Endothelial cell of umbilical vein (primary cell): Measurements from ENCODE around the gene AOC1. TPM values are rescaled to one million over a fixed set of nuclear protein-coding genes. Genes with fewer than 3 reads are reported as not detected.
A peak's percentile ranks its signal among the peaks of the same experiment; 100 is the strongest.

Source experiments
- BruUV-seq: library from RNA; stranded (reverse); fragments of 400-500 nt; replicated peaks from 2 replicates; lab custom pipeline; 2021; lab: Mats Ljungman, UMichigan
- CTCF ChIA-PET: fragments of 300-600, 350-600 bp; sonication (Branson Sonifier 250); formaldehyde crosslinking; loops from one replicate; lab custom pipeline; 2021; ENCODE audit warnings: antibody characterized with exemption, inconsistent platforms; lab: Charles Lee
- POLR2A ChIA-PET: fragments of 300-600, 350-600 bp; sonication (Branson Sonifier 250); formaldehyde crosslinking; loops from one replicate; lab custom pipeline; 2021; ENCODE audit warnings: antibody characterized with exemption, inconsistent platforms; lab: Charles Lee
- DNase-seq: peaks from one replicate; pipeline ENCODE4 v3.0.0-alpha.2; 2011; ENCODE audit warnings: low read depth, low spot score
- FAIRE-seq: peaks from 2 replicates; lab custom pipeline; 2011; peaks lifted over from hg19 to GRCh38; lab: Jason Lieb, UNC
- H2AFZ ChIP-seq: 2 replicates; pipeline ENCODE4 v1.6.0; 2012; ENCODE audit warnings: low read depth, low read length, control low read depth, inconsistent platforms
- H3K27ac ChIP-seq: 2 replicates; pipeline ENCODE4 v1.5.1; 2011; ENCODE audit warnings: low read depth, mild to moderate bottlenecking, control low read depth, low read length, moderate library complexity; ENCODE audit not compliant: insufficient read depth
- H3K27me3 ChIP-seq, 2 experiments: 2 replicates each; pipeline versions ENCODE4 v1.6.0 to v1.6.1; 2011; ENCODE audit warnings: low read length in 2 of 2, mixed read lengths in 1 of 2; ENCODE audit not compliant: control insufficient read depth in 2 of 2, insufficient read depth in 2 of 2
- H3K36me3 ChIP-seq, 2 experiments: 2 replicates in 1 of 2; 3 replicates in 1 of 2; pipeline ENCODE4 v1.5.1; 2011; ENCODE audit warnings: low read length in 2 of 2, mild to moderate bottlenecking in 1 of 2, moderate library complexity in 1 of 2; ENCODE audit not compliant: control insufficient read depth in 2 of 2, insufficient read depth in 2 of 2; ENCODE audit errors: extremely low read depth in 1 of 2
- H3K4me1 ChIP-seq: 3 replicates; pipeline ENCODE4 v1.5.1; 2011; ENCODE audit warnings: mild to moderate bottlenecking, low read length; ENCODE audit not compliant: control insufficient read depth, insufficient read depth; ENCODE audit errors: extremely low read depth
- H3K4me2 ChIP-seq: 2 replicates; pipeline ENCODE4 v1.6.1; 2011; ENCODE audit warnings: low read length, control low read depth, mixed read lengths; ENCODE audit not compliant: insufficient read depth
- H3K4me3 ChIP-seq, 3 experiments: fragments of 200-600 bp in 1 of 3; sonication (generic), shearing (Covaris generic) in 1 of 3; replicated peaks in 1 of 3; 2 replicates each; pipeline ENCODE4 v1.5.1; 2011 to 2016; ENCODE audit warnings: control low read depth in 3 of 3, low read length in 3 of 3, mild to moderate bottlenecking in 2 of 3, inconsistent platforms in 1 of 3, low read depth in 1 of 3, moderate library complexity in 1 of 3; ENCODE audit not compliant: insufficient read depth in 1 of 3
- H3K79me2 ChIP-seq: 2 replicates; pipeline ENCODE4 v1.6.0; 2012; ENCODE audit warnings: low read length, inconsistent platforms; ENCODE audit not compliant: control insufficient read depth, insufficient read depth
- H3K9ac ChIP-seq: replicated peaks from 2 replicates; pipeline ENCODE3; 2011; ENCODE audit warnings: low read length, control low read depth; ENCODE audit not compliant: insufficient read depth; ENCODE audit errors: extremely low read depth
- H3K9me1 ChIP-seq: replicated peaks from 3 replicates; pipeline ENCODE4 v1.6.0; 2011; ENCODE audit warnings: mild to moderate bottlenecking, low read length; ENCODE audit not compliant: control insufficient read depth, insufficient read depth; ENCODE audit errors: extremely low read depth
- H3K9me3 ChIP-seq: replicated peaks from 2 replicates; pipeline ENCODE4 v1.5.1; 2012; ENCODE audit warnings: low read length, inconsistent platforms; ENCODE audit not compliant: control insufficient read depth, insufficient read depth
- H4K20me1 ChIP-seq: replicated peaks from 2 replicates; pipeline ENCODE3; 2011; ENCODE audit warnings: mild to moderate bottlenecking, low read length; ENCODE audit not compliant: control insufficient read depth, insufficient read depth; ENCODE audit errors: extremely low read depth
- EZH2 ChIP-seq: IDR thresholded peaks from 2 replicates; pipeline ENCODE4 v1.6.1; 2012; ENCODE audit warnings: borderline replicate concordance, low read depth, mild to moderate bottlenecking, moderate library complexity, low read length, inconsistent platforms; ENCODE audit not compliant: severe bottlenecking
- FOS ChIP-seq: IDR thresholded peaks from 2 replicates; pipeline ENCODE4 v1.6.1; 2011; ENCODE audit warnings: mild to moderate bottlenecking, low read length, moderate library complexity, borderline replicate concordance; ENCODE audit not compliant: insufficient read depth
- GATA2 ChIP-seq: IDR thresholded peaks from 2 replicates; pipeline ENCODE4 v1.7.0; 2011; ENCODE audit warnings: low read depth, mild to moderate bottlenecking, moderate library complexity, mixed read lengths, low read length; ENCODE audit not compliant: insufficient read length, insufficient read depth
- JUN ChIP-seq: IDR thresholded peaks from 2 replicates; pipeline ENCODE4 v1.6.1; 2011; ENCODE audit warnings: borderline replicate concordance, low read depth; ENCODE audit not compliant: insufficient read length, insufficient read depth
- MYC ChIP-seq: IDR thresholded peaks from one replicate; pipeline ENCODE4 v1.6.1; 2011; ENCODE audit warnings: mild to moderate bottlenecking, low read depth, low read length
- POLR2A ChIP-seq: IDR thresholded peaks from 2 replicates; pipeline ENCODE4 v1.6.1; 2012; ENCODE audit warnings: low read depth, mild to moderate bottlenecking, control low read depth, low read length
- POLR2AphosphoS5 ChIP-seq: IDR thresholded peaks from 2 replicates; pipeline ENCODE4 v1.6.1; 2012; ENCODE audit warnings: low read depth, mild to moderate bottlenecking, control low read depth, low read length, moderate library complexity; ENCODE audit not compliant: insufficient read depth
- dilution Hi-C: fragments of 300-500 bp; cut with MboI; formaldehyde crosslinking; loops from one replicate; pipeline ENCODE4 v1.15.0; 2019; ENCODE audit warnings: low sequenced_read_pairs; ENCODE audit not compliant: extremely low pct_ligation_motif_present
- intact Hi-C: fragments of 100-400 bp; cut with micrococcal nuclease; formaldehyde crosslinking; loops from one replicate; pipeline ENCODE4 v1.10.0; 2022
- polyA plus RNA-seq, 4 experiments: library from polyadenylated mRNA; depleted of rRNA in 3 of 4; stranded (reverse) in 3 of 4; unstranded in 1 of 4; fragments of >200 nt; gene quantifications; 2 replicates each; pipeline versions ENCODE4 v1.2.1 to v1.2.3, GENCODE V29; 2011 to 2012; ENCODE audit warnings: missing spikeins in 1 of 4
- total RNA-seq: library from RNA; stranded (reverse); gene quantifications from 2 replicates; pipeline ENCODE4 v1.2.3, GENCODE V29; 2021
- TF ChIP-seq, protein P1 (sequence below): IDR thresholded peaks from 2 replicates; pipeline ENCODE4 v1.6.1; 2011; ENCODE audit not compliant: insufficient read depth, insufficient read length
- TF ChIP-seq, protein P2 (sequence below), 2 donors: IDR thresholded peaks; 1 replicate in 1 of 2; 2 replicates in 1 of 2; pipeline ENCODE4 v1.5.1; 2011; ENCODE audit warnings: low read length in 2 of 2, mild to moderate bottlenecking in 2 of 2, moderate library complexity in 2 of 2, control low read depth in 1 of 2, inconsistent platforms in 1 of 2, low read depth in 1 of 2; ENCODE audit not compliant: insufficient read depth in 1 of 2; ENCODE audit errors: extremely low read depth in 1 of 2

AOC1 gene
- total and polyA plus RNA-seq, 2 donors (not counting 3 experiments of a cell fraction or from before 2014, with no cell fraction given) = not detected

DNA sequence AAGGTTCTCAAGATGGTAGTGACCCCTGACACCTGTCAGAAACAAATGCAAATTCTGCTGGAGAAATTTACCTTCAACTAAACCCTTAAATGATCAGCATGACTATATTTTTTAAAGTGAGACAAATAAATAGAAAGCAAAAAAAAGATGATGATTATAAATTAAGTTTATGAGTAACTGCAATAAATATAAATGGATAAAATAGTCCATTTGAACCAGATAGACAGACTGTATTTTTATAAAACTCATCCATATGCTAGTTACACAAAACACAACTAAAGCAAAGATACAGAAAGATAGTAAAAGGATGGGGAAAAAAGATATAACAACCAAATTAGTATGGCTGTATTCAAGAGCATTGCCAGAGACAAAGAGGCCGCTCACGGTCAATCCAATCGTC, 45.9 kb upstream of the AOC1 start:
- Histone ChIP-seq H3K4me2 (no peak overlapping the region), H3K9ac (no peak overlapping the region), H3K4me1 (no peaks in the 10 kb centered on the region), H3K27me3 (peaks cover 20 to 21% of the 10 kb centered on the region in 2 experiments), H3K9me3 (no peaks in the 10 kb centered on the region), H3K9me1 (no peaks in the 10 kb centered on the region), H4K20me1 (no peaks in the 10 kb centered on the region), H3K4me3 (no peak overlapping the region), H3K36me3 (no peaks in the 10 kb centered on the region), H2AFZ (no peak overlapping the region), H3K79me2 (no peaks in the 10 kb centered on the region), H3K27ac (no peak overlapping the region)
- intact Hi-C loops = no loop called here
- no peak for FAIRE-seq
- TF ChIP-seq POLR2AphosphoS5 = no peak
- no peak for TF ChIP-seq EZH2
- no peak for TF ChIP-seq POLR2A
- TF ChIP-seq GATA2 = no peak
- TF ChIP-seq, protein P1, sequence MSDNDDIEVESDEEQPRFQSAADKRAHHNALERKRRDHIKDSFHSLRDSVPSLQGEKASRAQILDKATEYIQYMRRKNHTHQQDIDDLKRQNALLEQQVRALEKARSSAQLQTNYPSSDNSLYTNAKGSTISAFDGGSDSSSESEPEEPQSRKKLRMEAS = no peak
- TF ChIP-seq JUN = no peak
- no peak for TF ChIP-seq MYC
- DNase-seq = no peak
- no TSS peak for BruUV-seq
- dilution Hi-C loops = no loop called here
- ChIA-PET POLR2A (no interaction called here), CTCF (interaction anchor here (0.7 to 1.4 kb wide), 2 partner anchors 24 to 28 kb away, joined by 4 to 5 read pairs; no protein-coding TSS in a partner anchor)

DNA sequence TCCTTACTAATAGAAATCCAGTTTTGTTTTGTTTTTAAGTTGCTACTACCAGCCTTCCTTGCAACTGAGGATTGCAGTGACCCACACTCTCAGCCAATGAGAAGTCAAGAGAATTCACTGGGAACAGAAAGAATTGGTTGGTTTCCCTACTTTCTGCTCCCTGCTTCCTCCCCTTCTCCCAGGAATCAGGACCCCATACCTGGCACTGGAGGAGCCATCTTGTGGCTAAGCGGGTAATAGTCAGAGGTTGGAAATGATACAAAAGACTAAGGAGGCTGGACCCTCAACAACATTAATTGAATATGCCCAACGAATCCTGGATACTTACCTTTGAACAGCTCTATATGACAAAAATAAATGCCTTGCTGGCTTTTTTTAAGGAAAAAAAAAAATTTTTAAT, 45.5 kb upstream of the AOC1 start:
- H3K79me2 ChIP-seq = no peaks in the 10 kb centered on the region
- FAIRE-seq (no peak), DNase-seq (no peak)
- H2AFZ ChIP-seq = no peak overlapping the region
- no peaks in the 10 kb centered on the region for H3K4me1 ChIP-seq
- no peak overlapping the region for H3K27ac ChIP-seq
- no peaks in the 10 kb centered on the region for H3K36me3 ChIP-seq
- no peak for TF ChIP-seq POLR2A
- TF ChIP-seq FOS = no peak
- TF ChIP-seq, protein P2, sequence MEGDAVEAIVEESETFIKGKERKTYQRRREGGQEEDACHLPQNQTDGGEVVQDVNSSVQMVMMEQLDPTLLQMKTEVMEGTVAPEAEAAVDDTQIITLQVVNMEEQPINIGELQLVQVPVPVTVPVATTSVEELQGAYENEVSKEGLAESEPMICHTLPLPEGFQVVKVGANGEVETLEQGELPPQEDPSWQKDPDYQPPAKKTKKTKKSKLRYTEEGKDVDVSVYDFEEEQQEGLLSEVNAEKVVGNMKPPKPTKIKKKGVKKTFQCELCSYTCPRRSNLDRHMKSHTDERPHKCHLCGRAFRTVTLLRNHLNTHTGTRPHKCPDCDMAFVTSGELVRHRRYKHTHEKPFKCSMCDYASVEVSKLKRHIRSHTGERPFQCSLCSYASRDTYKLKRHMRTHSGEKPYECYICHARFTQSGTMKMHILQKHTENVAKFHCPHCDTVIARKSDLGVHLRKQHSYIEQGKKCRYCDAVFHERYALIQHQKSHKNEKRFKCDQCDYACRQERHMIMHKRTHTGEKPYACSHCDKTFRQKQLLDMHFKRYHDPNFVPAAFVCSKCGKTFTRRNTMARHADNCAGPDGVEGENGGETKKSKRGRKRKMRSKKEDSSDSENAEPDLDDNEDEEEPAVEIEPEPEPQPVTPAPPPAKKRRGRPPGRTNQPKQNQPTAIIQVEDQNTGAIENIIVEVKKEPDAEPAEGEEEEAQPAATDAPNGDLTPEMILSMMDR (IDR thresholded peaks at IDR 0.05; ENCODE audit: extremely low read depth in 1 of 2, insufficient read depth in 1 of 2, low read depth in 1 of 2, low read length in 2 of 2) = peak in 1 of 2 donors; percentile 10
- ChIA-PET POLR2A (no interaction called here), CTCF (interaction anchor here (0.7 to 1.4 kb wide), 2 partner anchors 24 to 28 kb away, joined by 4 to 5 read pairs; no protein-coding TSS in a partner anchor)
- no peak overlapping the region for H3K4me3 ChIP-seq
- H3K9me3 ChIP-seq = no peaks in the 10 kb centered on the region
- no peak overlapping the region for H3K9ac ChIP-seq
- no peaks in the 10 kb centered on the region for H3K9me1 ChIP-seq
- BruUV-seq = no TSS peak
- intact Hi-C loops = no loop called here
- dilution Hi-C loops = no loop called here
- H3K27me3 ChIP-seq = peaks cover 16 to 17% of the 10 kb centered on the region in 2 experiments
- H4K20me1 ChIP-seq = no peaks in the 10 kb centered on the region
- H3K4me2 ChIP-seq = no peak overlapping the region
